NCI-H1436 (cell line): ENCODE measurements around the gene SNU13.
"Not testable (repeated sequence)": the region's sequence is repeated elsewhere in the genome, so short reads cannot be mapped to it uniquely, and the experiment has no call there.

Experiments
- DNase-seq: peaks from one replicate; lab custom pipeline; 2025; lab: John Stamatoyannopoulos, UW

SNU13 gene

GRCh38 chr22:41641854-41642253 is 46.8 kb downstream of the SNU13 start:
- DNase-seq, result no peak

- peak; percentile 9 for DNase-seq
Observed at GRCh38 chr22:41638748-41639147, 49.9 kb downstream of the SNU13 start.

- DNase-seq, result no peak
Observed at GRCh38 chr22:41638124-41638523, 50.5 kb downstream of the SNU13 start.

- not testable (repeated sequence) for DNase-seq
Observed at GRCh38 chr22:41637623-41638022, 51.0 kb downstream of the SNU13 start.

- DNase-seq, result no peak
Observed at GRCh38 chr22:41636467-41636866, 52.2 kb downstream of the SNU13 start.

- DNase-seq, result not testable (repeated sequence)
Observed at GRCh38 chr22:41634610-41635009, 54.1 kb downstream of the SNU13 start.

- not testable (repeated sequence) for DNase-seq
Observed at GRCh38 chr22:41631615-41632014, 57.1 kb downstream of the SNU13 start.

GRCh38 chr22:41631115-41631514 is 57.6 kb downstream of the SNU13 start:
- not testable (repeated sequence) for DNase-seq

- DNase-seq, result no peak
Observed at GRCh38 chr22:41625577-41625976, 63.1 kb downstream of the SNU13 start.
